CD8-positive, alpha-beta memory T cell (primary cell): ENCODE results near the gene SYNPR. TPM values are rescaled to one million over a fixed set of nuclear protein-coding genes. Genes with fewer than 3 reads are reported as not detected.

ENCODE experiments used
- CTCF ChIA-PET: fragments of 350-600 bp; sonication (Branson Sonifier 250); formaldehyde crosslinking; loops from one replicate; lab custom pipeline; 2021; ENCODE audit warnings: antibody characterized with exemption; lab: Charles Lee
- POLR2A ChIA-PET: fragments of 350-600 bp; sonication (Branson Sonifier 250); formaldehyde crosslinking; loops from one replicate; lab custom pipeline; 2021; ENCODE audit warnings: antibody characterized with exemption; lab: Charles Lee
- DNase-seq, 5 donors: peaks; one replicate each; pipeline versions ENCODE4 v3.0.0 to v3.0.0-alpha.2; 2020 to 2022; ENCODE audit warnings: mixed read lengths in 1 of 5
- H3K27ac ChIP-seq: one replicate; pipeline ENCODE4 v1.7.0; 2013; ENCODE audit warnings: low read depth, mild to moderate bottlenecking, low read length, moderate library complexity
- H3K27me3 ChIP-seq: 2 replicates; pipeline ENCODE4 v1.7.0; 2013; ENCODE audit warnings: low read length, mild to moderate bottlenecking; ENCODE audit not compliant: insufficient read depth, poor library complexity, severe bottlenecking
- H3K36me3 ChIP-seq: 2 replicates; pipeline ENCODE4 v1.7.0; 2013; ENCODE audit warnings: mild to moderate bottlenecking, low read length, moderate library complexity; ENCODE audit not compliant: insufficient read depth
- H3K4me1 ChIP-seq: 2 replicates; pipeline ENCODE4 v1.7.0; 2013; ENCODE audit warnings: mild to moderate bottlenecking, low read length, moderate library complexity; ENCODE audit not compliant: insufficient read depth
- H3K4me3 ChIP-seq: 2 replicates; pipeline ENCODE4 v1.7.0; 2013; ENCODE audit warnings: mild to moderate bottlenecking, low read length
- H3K9me3 ChIP-seq: 2 replicates; pipeline ENCODE4 v1.7.0; 2013; ENCODE audit warnings: mild to moderate bottlenecking, low read length
- H3K27ac Mint-ChIP-seq, 8 donors: one replicate each; pipeline ENCODE4 v1.8.0; 2020 to 2021; ENCODE audit warnings: mixed read lengths in 8 of 8, mild to moderate bottlenecking in 6 of 8, inconsistent platforms in 3 of 8, moderate library complexity in 3 of 8
- H3K27me3 Mint-ChIP-seq, 2 donors: one replicate each; pipeline ENCODE4 v1.8.0; 2020 to 2021; ENCODE audit warnings: mixed read lengths in 2 of 2, mild to moderate bottlenecking in 1 of 2, moderate library complexity in 1 of 2
- H3K36me3 Mint-ChIP-seq, 3 donors: one replicate each; pipeline ENCODE4 v1.8.0; 2020 to 2021; ENCODE audit warnings: mixed read lengths in 3 of 3, inconsistent platforms in 1 of 3, mild to moderate bottlenecking in 1 of 3
- H3K4me1 Mint-ChIP-seq, 3 donors: one replicate each; pipeline ENCODE4 v1.8.0; 2020 to 2021; ENCODE audit warnings: mixed read lengths in 3 of 3, inconsistent platforms in 1 of 3, mild to moderate bottlenecking in 1 of 3
- H3K4me3 Mint-ChIP-seq, 7 donors: one replicate each; pipeline ENCODE4 v1.8.0; 2020 to 2021; ENCODE audit warnings: mixed read lengths in 7 of 7, mild to moderate bottlenecking in 6 of 7, moderate library complexity in 4 of 7, inconsistent platforms in 2 of 7
- H3K9me3 Mint-ChIP-seq, 5 donors: one replicate each; pipeline ENCODE4 v1.8.0; 2020 to 2022; ENCODE audit warnings: mixed read lengths in 5 of 5, mild to moderate bottlenecking in 3 of 5, moderate library complexity in 2 of 5, inconsistent platforms in 1 of 5
- polyA plus RNA-seq: library from polyadenylated mRNA; unstranded; fragments of 300-500 nt; fragmentation: Illumina TruSeq; gene quantifications from one replicate; pipeline ENCODE4 v1.2.3, GENCODE V29; 2021
- total RNA-seq, 2 experiments: library from RNA; stranded (reverse); gene quantifications; one replicate each; pipeline ENCODE4 v1.2.3, GENCODE V29; 2021

Gene SYNPR
- total and polyA plus RNA-seq, 3 experiments from 2014 or later: not detected

GRCh38 chr3:63438826-63439371, 160.8 kb downstream of the SYNPR start:
- no peaks in the 10 kb centered on the region for H3K36me3 ChIP-seq
- ChIA-PET POLR2A (no interaction called here), CTCF (no interaction called here)
- no peak overlapping the region for H3K4me3 Mint-ChIP-seq
- H3K4me1 ChIP-seq: no peaks in the 10 kb centered on the region
- H3K9me3 Mint-ChIP-seq: peaks cover 0 to 3% (median 0%) of the 10 kb centered on the region in 5 donors
- H3K27ac ChIP-seq: no peak overlapping the region
- H3K27me3 ChIP-seq: no peaks in the 10 kb centered on the region
- H3K27ac Mint-ChIP-seq: no peak overlapping the region
- H3K36me3 Mint-ChIP-seq: no peaks in the 10 kb centered on the region
- H3K9me3 ChIP-seq: no peaks in the 10 kb centered on the region
- no peak overlapping the region for H3K4me3 ChIP-seq
- no peaks in the 10 kb centered on the region for H3K4me1 Mint-ChIP-seq
- H3K27me3 Mint-ChIP-seq: peaks cover 0 to 5% of the 10 kb centered on the region in 2 donors
- DNase-seq: no peak

DNA sequence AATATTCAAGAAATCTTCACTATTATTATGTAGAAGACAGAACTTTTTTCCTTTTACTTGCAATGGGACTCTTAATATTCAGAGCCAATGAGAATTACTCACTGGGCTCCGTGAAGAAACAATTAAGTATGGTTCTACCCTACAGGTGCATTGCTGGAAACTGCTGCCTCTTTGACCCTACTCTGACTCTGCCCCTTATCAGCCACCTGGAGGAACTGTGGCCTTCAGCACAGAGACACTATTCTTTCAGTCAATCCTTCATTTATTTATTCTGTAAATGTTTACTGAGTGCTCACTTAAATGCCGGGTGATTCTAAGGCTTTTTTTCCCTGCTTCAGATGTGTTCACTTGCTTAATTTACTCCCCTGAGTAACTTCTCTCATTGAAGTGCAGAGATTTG, 163.2 kb downstream of the SYNPR start:
- no peak overlapping the region for H3K4me3 Mint-ChIP-seq
- POLR2A ChIA-PET: no interaction called here
- H3K4me3 ChIP-seq: no peak overlapping the region

GRCh38 chr3:63442918-63443317, 164.8 kb downstream of the SYNPR start:
- POLR2A ChIA-PET: no interaction called here
- Mint-ChIP-seq H3K27ac (no peak overlapping the region), H3K9me3 (no peaks in the 10 kb centered on the region), H3K4me1 (no peaks in the 10 kb centered on the region), H3K4me3 (no peak overlapping the region), H3K36me3 (no peaks in the 10 kb centered on the region), H3K27me3 (peaks cover 0 to 5% of the 10 kb centered on the region in 2 donors)
- Histone ChIP-seq H3K27ac (no peak overlapping the region), H3K4me3 (no peak overlapping the region), H3K36me3 (no peaks in the 10 kb centered on the region), H3K9me3 (no peaks in the 10 kb centered on the region), H3K4me1 (no peaks in the 10 kb centered on the region), H3K27me3 (no peaks in the 10 kb centered on the region)
- CTCF ChIA-PET: no interaction called here
- DNase-seq: no peak

More for the DNA sequence above, 163.2 kb downstream of the SYNPR start:
- CTCF ChIA-PET: no interaction called here
- Histone ChIP-seq H3K9me3 (no peaks in the 10 kb centered on the region), H3K27me3 (no peaks in the 10 kb centered on the region), H3K4me1 (no peaks in the 10 kb centered on the region), H3K27ac (no peak overlapping the region), H3K36me3 (no peaks in the 10 kb centered on the region)
- H3K27me3 Mint-ChIP-seq: peaks cover 0 to 5% of the 10 kb centered on the region in 2 donors
- no peaks in the 10 kb centered on the region for H3K36me3 Mint-ChIP-seq
- H3K9me3 Mint-ChIP-seq: peaks cover 0 to 3% (median 0%) of the 10 kb centered on the region in 5 donors
- DNase-seq: no peak
- no peak overlapping the region for H3K27ac Mint-ChIP-seq
- H3K4me1 Mint-ChIP-seq: no peaks in the 10 kb centered on the region

DNA sequence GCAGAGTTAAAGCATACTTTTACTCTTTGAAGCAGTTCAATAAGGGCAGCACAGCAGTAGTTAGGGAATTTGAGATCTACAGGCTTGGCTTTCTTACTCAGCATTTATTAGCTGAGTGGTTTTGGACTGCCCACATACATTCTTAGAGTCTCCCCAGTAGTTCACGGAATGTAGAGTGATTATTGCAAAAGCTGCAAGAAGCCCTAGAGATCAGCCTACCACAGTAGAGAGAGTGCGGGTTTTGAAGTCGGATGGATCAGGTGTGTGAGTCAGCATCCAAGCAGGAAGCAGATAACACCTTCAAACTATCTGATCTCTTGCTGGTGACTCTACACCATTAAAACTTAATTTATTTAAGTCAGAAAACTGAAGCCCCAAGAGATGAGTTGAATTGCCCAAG, 171.9 kb downstream of the SYNPR start:
- POLR2A ChIA-PET: no interaction called here
- H3K27ac ChIP-seq: no peak overlapping the region
- Mint-ChIP-seq H3K36me3 (no peaks in the 10 kb centered on the region), H3K27me3 (no peaks in the 10 kb centered on the region), H3K9me3 (peaks cover 0 to 2% (median 0%) of the 10 kb centered on the region in 5 donors), H3K4me3 (no peak overlapping the region), H3K27ac (no peak overlapping the region), H3K4me1 (no peaks in the 10 kb centered on the region)
- H3K4me1 ChIP-seq: no peaks in the 10 kb centered on the region
- no peaks in the 10 kb centered on the region for H3K9me3 ChIP-seq
- CTCF ChIA-PET: no interaction called here
- no peak overlapping the region for H3K4me3 ChIP-seq
- no peaks in the 10 kb centered on the region for H3K36me3 ChIP-seq
- DNase-seq: no peak
- no peaks in the 10 kb centered on the region for H3K27me3 ChIP-seq

GRCh38 chr3:63450634-63451363, 172.7 kb downstream of the SYNPR start:
- H3K4me3 ChIP-seq: no peak overlapping the region
- Mint-ChIP-seq H3K27ac (no peak overlapping the region), H3K36me3 (no peaks in the 10 kb centered on the region), H3K4me1 (no peaks in the 10 kb centered on the region), H3K4me3 (no peak overlapping the region), H3K27me3 (no peaks in the 10 kb centered on the region), H3K9me3 (peaks cover 0 to 2% (median 0%) of the 10 kb centered on the region in 5 donors)
- ChIA-PET POLR2A (no interaction called here), CTCF (no interaction called here)
- H3K9me3 ChIP-seq: no peaks in the 10 kb centered on the region
- DNase-seq: no peak
- H3K36me3 ChIP-seq: no peaks in the 10 kb centered on the region
- no peaks in the 10 kb centered on the region for H3K4me1 ChIP-seq
- no peaks in the 10 kb centered on the region for H3K27me3 ChIP-seq
- no peak overlapping the region for H3K27ac ChIP-seq

- Mint-ChIP-seq H3K27me3 (no peaks in the 10 kb centered on the region), H3K4me1 (no peaks in the 10 kb centered on the region), H3K27ac (no peak overlapping the region), H3K36me3 (no peaks in the 10 kb centered on the region), H3K4me3 (no peak overlapping the region), H3K9me3 (peaks cover 0 to 3% (median under 1%) of the 10 kb centered on the region in 5 donors)
- Histone ChIP-seq H3K27ac (no peak overlapping the region), H3K9me3 (no peaks in the 10 kb centered on the region), H3K27me3 (no peaks in the 10 kb centered on the region), H3K4me3 (no peak overlapping the region), H3K4me1 (no peaks in the 10 kb centered on the region), H3K36me3 (no peaks in the 10 kb centered on the region)
- CTCF ChIA-PET: no interaction called here
- POLR2A ChIA-PET: no interaction called here
- no peak for DNase-seq
These were observed 178.8 kb downstream of the SYNPR start for GRCh38 chr3:63456901-63457300.

- Mint-ChIP-seq H3K4me3 (no peak overlapping the region), H3K27me3 (no peaks in the 10 kb centered on the region), H3K4me1 (no peaks in the 10 kb centered on the region), H3K27ac (no peak overlapping the region), H3K9me3 (peaks cover 0 to 3% (median 0%) of the 10 kb centered on the region in 5 donors), H3K36me3 (no peaks in the 10 kb centered on the region)
- no peak for DNase-seq
- Histone ChIP-seq H3K27ac (no peak overlapping the region), H3K4me3 (no peak overlapping the region), H3K36me3 (no peaks in the 10 kb centered on the region), H3K27me3 (no peaks in the 10 kb centered on the region), H3K4me1 (no peaks in the 10 kb centered on the region), H3K9me3 (no peaks in the 10 kb centered on the region)
- ChIA-PET CTCF (no interaction called here), POLR2A (no interaction called here)
These were observed 180.3 kb downstream of the SYNPR start for GRCh38 chr3:63458405-63458804.

GRCh38 chr3:63462732-63463131, 184.6 kb downstream of the SYNPR start:
- Histone ChIP-seq H3K36me3 (no peaks in the 10 kb centered on the region), H3K9me3 (no peaks in the 10 kb centered on the region), H3K27me3 (no peaks in the 10 kb centered on the region), H3K27ac (no peak overlapping the region), H3K4me3 (no peak overlapping the region), H3K4me1 (no peaks in the 10 kb centered on the region)
- Mint-ChIP-seq H3K4me3 (no peak overlapping the region), H3K9me3 (peaks cover 0 to 3% (median 0%) of the 10 kb centered on the region in 5 donors), H3K36me3 (no peaks in the 10 kb centered on the region), H3K4me1 (no peaks in the 10 kb centered on the region), H3K27me3 (peaks cover 0 to 1% of the 10 kb centered on the region in 2 donors), H3K27ac (no peak overlapping the region)
- POLR2A ChIA-PET: no interaction called here
- CTCF ChIA-PET: no interaction called here
- DNase-seq: no peak
